Measurements from ENCODE around the gene EGR4.

The EGR4 gene

GRCh38 chr2:73293534-73294171 is at the start of gene EGR4:
Gene EGR4, minus strand, starts transcription at chr2:73293548. Its CDS starts 231 bp downstream, at chr2:73293317.
- peak; percentile 87 for DNase-seq

- DNase-seq, result no peak
Measured at GRCh38 chr2:73341039-73341438, 47.7 kb upstream of the EGR4 start.

- peak; percentile 81 for DNase-seq
Measured at GRCh38 chr2:73339201-73339600, 45.9 kb upstream of the EGR4 start.

DNA sequence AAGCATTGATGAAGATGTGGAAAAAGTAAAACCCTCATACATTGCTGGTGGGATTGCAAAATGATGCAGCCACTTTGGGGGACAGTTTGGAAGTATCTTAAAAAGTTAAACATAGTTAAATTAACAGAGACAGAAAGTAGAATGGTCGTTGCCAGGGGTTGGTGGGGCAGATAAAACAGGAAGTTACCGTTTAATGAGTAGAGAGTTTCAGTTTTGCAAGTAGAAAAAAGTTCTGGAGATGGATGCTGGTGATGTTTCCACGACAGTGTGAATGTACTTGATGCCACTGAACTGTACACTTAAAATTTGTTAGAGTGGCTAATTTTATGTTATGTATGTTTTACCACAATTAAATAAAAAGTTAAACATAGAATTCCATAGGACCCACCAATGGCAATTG is 44.5 kb upstream of the EGR4 start:
- DNase-seq, result no peak

DNA sequence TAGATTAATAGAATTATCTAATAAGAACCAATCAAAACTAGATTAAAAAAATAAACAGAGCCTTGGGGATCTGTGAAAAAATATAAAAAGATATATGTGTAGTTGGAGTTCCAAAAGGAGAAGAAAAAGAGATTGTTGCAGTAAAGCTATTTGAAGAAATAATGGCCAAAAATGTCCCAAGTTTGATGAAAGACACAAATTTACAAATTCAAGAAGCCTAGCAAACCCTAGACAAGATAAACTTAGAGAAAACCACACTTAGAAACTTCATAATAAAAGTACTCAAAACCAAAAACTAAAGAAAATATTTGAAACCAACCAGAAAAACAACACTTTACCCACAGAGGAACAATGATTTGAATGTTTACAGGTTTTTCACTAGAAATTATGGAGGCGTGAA is 41.3 kb upstream of the EGR4 start:
- no peak for DNase-seq

- DNase-seq, result no peak
Measured at GRCh38 chr2:73334045-73334444, 40.7 kb upstream of the EGR4 start.

GRCh38 chr2:73333564-73333963 is 40.2 kb upstream of the EGR4 start:
- no peak for DNase-seq

GRCh38 chr2:73324126-73324725 is 30.9 kb upstream of the EGR4 start:
- no peak for DNase-seq

DNA sequence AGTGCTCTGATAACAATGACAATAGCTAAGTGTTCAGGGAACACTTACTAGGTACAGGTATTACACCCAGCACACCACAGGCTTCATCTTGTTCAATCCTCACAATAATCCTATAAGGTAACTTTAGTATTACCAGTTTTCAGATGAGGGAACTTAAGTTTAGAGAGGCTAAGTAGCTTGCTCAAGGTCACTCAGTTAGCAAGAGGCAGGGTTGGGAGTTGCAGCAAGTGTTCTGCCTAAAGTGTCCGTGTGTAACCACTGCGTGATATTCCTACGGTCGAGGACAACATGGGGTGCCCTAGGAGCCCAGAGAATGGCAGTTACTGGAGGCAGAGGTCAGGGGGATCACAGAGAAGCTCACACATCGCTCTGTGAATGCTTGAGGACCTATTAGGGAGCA is 30.2 kb upstream of the EGR4 start:
- DNase-seq, result no peak

DNA sequence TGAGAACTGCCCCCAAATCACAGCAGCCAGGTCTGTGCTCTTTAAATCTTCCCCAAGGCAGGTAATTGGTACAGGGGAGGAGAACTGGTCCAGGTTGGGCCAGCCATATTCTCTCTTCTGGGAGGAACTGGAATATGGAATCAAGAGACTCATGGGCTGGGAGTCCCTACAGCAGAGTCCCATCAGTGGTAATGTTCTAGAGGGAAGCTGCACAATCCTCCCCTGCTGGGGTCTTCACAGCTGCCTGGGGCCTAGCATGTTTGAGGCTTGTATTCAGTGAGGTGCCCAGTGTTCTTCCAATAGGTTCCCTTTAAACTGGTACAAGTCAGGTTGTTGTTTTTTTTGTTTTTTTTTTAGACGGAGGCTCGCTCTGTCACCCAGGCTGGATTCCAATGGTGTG is 21.1 kb upstream of the EGR4 start:
- DNase-seq, result no peak

GRCh38 chr2:73307720-73308119 is 14.4 kb upstream of the EGR4 start:
- peak; percentile 42 for DNase-seq

DNA sequence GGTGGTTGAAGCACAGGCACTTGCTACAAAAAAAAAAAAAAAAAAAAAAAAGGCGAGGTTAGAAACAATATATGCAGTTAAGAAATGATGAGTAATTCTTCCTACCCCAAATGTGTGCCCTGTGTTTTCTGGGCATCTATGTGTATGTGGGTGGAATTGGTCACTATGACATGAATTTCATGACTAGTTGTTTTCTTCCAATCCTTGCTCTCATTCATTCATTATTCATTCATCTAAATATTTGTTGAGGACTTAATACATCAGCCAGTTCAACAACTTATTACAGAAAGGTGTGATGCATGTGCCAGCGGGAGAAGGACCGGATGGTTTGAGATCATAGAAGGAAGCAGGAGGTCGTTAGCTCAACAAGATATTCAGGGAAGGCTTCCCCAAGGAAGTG is 8.3 kb upstream of the EGR4 start:
- no peak for DNase-seq

DNA sequence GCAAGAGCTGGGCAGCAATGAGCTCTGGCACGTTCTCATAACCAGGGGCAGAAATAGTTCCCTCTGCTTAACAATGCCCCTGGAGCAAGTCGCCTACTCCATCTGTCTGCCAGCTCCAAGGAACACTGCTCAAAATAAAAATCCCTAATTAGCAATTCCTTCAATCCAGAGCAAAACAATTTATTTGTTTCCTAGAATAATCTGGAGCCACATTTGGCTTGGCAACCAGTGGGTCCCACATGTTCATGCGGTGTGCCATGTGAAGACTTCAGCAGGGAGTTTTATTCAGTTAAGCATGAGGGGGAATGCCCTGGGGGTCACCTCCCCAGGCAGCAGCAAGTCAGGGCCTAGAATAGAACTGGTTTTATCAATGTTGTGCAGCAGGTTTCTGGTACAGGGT is 7.6 kb upstream of the EGR4 start:
- DNase-seq, result no peak

DNA sequence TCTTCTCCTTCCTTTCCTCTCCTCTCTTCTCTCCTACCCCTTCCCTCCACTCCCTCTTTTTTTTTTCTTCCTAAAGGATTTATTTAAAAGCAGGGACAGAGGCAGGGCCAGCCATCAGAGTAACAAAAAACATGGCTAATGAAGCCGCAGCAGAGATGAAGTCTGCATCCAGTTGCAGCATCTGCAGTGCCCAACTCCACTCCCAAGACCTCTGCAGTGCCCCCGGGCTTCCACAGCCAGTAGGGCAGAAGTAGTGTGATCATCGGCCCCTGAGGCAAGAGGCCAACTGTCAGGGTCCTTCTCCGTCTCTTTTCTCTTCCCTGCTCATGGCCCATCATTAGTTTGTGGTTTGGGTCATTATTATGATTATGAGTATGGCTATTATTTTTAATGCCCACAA is 4.2 kb upstream of the EGR4 start:
- peak; percentile 19 for DNase-seq

GRCh38 chr2:73297151-73297559 is 3.8 kb upstream of the EGR4 start:
- DNase-seq, result peak; percentile 87

DNA sequence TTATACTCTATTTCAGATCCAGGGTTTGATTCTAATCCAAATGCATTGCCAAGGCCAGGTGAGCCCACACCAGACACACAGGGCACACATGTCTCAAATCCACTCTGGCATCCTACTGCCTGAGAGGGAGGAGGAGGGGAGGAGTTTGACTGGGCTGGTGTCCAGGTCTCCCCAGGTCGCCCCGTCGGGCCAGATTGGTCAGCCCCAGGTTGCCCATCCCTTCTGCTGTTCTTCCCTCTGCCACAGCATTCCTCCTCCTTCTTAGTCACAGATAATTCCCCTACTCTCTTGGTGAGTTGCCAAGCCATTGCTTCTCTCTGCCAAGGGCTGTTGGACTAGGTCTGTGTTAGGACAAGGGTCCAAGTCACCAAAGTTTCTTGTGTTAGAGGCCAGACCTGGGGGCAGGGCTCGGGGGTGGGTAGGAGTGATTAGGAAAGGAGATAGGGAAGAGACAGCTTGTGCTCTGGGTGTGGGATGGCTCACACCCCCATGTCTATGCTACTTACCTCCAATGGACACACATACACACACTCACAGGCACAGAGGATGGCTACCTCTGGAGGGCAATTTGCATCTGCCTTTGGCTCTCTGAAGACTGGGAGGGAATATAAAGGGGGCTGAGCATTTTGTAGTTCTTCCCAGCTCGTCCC is 2.5 kb upstream of the EGR4 start:
- no peak for DNase-seq

GRCh38 chr2:73294239-73294638 is 891 bp upstream of the EGR4 start:
- DNase-seq, result no peak

- no peak for DNase-seq
Measured at GRCh38 chr2:73292906-73293533, 328 bp downstream of the EGR4 start.

GRCh38 chr2:73292316-73292905 is 937 bp downstream of the EGR4 start:
- DNase-seq, result no peak

DNA sequence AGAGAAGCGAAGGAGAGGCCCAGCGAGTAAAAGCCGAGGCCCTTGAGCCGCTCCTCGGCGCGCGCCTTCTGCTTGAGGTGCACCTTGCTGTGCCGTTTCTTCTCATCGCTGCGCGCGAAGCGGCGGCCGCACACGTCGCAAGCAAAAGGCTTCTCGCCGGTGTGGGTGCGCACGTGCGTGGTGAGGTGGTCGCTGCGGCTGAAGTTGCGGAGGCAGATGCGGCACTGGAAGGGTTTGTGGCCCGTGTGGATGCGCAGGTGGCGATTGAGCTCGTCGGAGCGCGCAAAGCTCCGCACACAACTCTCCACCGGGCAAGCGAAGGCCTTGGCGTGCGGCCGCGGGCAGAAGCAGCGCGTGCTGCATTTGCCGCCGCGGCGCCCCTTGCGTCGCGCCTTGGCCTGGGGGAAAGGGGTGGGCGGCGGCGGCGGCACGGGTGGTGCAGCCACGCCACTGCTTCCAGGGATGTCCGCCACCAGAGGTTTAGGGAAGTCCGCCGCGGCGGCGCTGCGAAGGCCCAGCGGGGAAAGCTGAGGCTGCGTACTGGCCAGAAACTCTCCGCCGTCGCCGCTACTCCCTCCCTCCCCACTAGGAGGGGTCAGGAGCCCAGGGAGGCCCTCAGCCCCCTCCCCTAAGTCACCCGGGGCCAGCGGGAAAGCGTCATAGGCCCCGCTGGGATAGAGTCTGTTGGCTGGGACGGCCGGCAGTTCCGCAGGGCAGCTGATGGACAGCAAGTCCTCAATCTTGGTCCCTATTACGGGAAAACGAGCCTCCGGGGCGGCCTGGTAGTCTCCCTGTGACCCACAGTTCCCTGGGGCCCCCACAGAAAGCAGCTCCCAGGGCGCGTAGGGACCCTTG is 1.7 kb downstream of the EGR4 start:
- peak; percentile 48 for DNase-seq

- peak; percentile 41 for DNase-seq
Measured at GRCh38 chr2:73291093-73291460, 2.3 kb downstream of the EGR4 start.

DNA sequence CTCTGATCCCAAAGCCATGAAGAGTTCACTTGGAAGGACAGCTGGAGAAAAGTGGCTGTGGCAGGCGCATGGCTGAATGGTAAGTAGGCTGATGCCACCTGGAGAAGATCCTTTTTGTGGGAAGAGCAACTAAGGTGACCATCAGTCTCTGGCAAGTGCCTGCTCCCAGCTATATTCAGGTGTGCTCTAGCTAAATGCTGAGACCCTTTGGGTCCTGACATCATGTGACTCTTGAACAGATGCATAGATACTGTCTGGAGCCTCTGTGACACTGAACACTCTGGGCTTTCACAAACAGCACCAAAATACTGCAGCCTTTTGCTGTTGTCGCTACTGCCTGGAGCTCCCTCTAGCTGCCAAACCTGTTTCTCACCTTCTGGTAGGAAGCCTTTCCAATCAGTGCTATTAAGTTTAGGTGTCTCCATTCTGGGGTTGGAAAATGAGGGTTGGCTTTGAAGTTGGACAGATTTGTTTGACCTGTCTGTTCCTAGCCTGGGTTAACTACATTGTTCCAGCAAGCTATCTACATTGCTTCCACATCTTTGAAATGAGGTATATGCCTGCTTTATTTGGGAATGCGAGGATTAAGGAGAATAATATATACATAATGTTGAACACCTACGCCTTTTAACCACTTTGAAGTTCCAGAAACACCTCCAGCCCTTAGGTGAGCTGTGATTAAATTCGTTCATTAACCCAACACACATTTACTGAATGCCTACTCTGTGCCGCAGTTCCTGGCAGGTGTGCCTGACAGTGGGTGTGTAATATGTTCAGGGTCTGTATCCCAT is 3.1 kb downstream of the EGR4 start:
- DNase-seq, result peak; percentile 70
